GM18508 (cell line): Measurements from ENCODE around the gene MAN2C1.
A peak's percentile ranks its signal among the peaks of the same experiment; 100 is the strongest.
"Not testable (repeated sequence)": the region's sequence is repeated elsewhere in the genome, so short reads cannot be mapped to it uniquely, and the experiment has no call there.

Source experiments
- ATAC-seq: cut with Tn5 transposase; IDR thresholded peaks from one replicate; pipeline ENCODE4 v1.9.1; 2021; ENCODE audit warnings: moderate number of reproducible peaks; ENCODE audit not compliant: insufficient read depth, unreplicated experiment

Gene MAN2C1

DNA sequence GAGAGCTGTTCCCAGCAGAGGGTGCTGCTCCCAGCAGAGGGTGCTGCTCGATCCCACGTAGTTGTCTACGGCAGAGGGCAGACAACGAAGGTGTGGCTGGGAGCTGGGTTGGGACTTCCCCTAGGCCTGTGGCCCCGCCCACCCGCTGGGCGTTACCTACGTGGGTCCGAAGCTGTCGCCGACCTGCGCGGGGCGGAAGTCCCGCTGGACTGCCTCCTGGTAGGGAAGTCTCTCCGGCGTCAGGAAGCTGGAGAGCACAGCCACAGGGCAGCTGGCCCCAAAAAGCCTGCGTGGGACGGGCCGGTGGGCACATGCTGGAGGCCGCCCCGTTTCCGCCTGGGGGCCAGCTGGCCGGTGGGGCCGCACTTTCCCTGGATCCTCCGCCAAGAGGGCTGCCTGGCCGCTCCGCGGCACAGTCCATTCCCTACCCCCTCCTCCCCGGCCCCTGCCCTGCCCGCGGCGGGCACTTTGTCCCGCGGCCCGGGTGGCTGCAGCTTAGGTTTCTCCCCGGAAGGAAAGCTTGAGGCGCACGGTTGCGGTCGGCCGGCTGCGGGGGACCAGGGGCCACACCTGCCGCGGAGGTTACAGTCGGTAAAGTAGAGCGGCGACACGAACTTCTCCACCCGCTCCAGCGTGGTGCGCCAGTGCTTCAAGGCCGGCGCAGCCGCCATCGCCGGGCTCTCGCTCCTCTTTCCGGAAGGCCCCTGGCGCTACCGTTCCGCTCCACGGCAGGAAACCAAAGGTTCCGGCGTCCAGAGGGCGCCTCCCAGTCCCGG is at the start of gene MAN2C1:
TSS of gene MAN2C1 (minus strand) at position 695 of the 776 bp plus-strand sequence. CDS start at position 671, 24 bp downstream.
- ATAC-seq: peak; percentile 80

- no peak for ATAC-seq
Observed at GRCh38 chr15:75416584-75416983, 48.2 kb upstream of the MAN2C1 start.

- no peak for ATAC-seq
Observed at GRCh38 chr15:75410196-75410595, 41.8 kb upstream of the MAN2C1 start.

DNA sequence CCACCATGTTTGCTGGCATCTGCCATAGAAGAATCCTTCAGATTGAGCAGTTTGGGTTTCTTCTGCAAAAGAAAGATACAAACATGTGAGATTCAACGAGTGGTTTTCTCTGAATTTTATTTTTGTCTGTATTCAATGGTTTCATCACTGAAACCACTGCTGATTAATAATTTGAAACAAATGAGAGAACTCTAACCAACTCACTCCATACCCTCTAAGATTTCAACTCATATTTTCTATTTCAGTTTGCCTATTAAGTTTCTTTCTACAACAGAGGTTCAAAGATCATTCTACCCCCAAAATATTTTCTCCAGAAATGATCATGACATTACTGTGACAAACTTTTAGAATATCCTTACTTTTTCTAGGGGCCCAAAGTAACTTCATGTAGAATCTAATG is 38.7 kb upstream of the MAN2C1 start:
- ATAC-seq: no peak

- ATAC-seq: no peak
Observed at GRCh38 chr15:75403892-75404291, 35.5 kb upstream of the MAN2C1 start.

GRCh38 chr15:75397494-75397893 is 29.1 kb upstream of the MAN2C1 start:
- ATAC-seq: no peak

GRCh38 chr15:75389791-75390382 is 21.5 kb upstream of the MAN2C1 start:
- ATAC-seq: no peak

GRCh38 chr15:75383986-75384385 is 15.6 kb upstream of the MAN2C1 start:
- not testable (repeated sequence) for ATAC-seq

DNA sequence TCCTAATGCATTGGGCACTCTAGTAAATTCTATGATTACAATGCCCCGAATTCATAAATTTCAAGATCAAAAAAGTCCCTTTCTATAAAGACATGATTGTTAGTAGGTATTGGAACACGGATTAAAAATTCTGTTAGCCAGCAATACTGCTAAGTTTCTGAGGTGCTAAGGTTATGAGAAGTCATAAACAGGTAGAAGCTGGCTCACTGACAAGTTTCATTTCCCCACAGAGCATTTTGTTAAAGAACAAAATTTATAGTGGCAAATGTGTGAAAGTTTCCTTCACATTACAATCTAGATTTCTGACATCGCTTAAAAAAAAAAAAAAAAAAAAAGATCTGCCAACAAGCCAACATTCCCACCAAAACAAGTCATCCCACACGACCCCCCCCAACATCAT is 12.4 kb upstream of the MAN2C1 start:
- no peak for ATAC-seq

- no peak for ATAC-seq
Observed at GRCh38 chr15:75371901-75372688, 3.7 kb upstream of the MAN2C1 start.

GRCh38 chr15:75371486-75371885 is 3.1 kb upstream of the MAN2C1 start:
- no peak for ATAC-seq

DNA sequence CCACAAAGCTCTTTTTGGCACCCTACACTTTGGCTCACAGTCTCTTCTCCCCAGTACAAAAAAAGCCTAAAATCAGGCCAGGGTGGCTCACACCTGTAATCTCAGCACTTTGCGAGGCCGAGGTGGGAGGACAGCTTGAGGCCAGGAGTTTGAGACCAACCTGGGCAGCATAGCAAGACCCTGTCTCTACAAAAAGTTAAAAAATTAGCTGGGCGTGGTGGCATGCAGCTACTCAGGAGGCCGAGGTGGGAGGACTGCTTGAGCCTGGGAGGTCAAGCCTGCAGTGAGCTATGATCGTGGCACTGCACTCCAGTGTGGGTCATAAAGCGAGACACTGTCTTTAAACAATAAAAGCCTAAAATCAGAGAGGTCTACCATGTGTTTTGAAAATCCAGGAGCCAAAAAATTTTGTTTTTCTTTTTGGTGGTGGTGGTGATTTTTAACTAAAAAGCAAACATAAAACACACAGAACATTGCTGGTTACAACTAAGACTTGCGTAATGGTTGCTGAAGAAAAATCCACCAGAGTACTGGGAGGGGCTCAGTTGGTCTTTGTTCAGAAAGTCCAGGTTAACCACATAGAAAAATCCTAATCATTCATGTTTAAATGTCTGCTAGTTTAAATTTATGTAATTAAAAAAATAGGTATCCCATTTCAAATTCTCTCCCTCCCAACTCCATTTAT is 1.6 kb upstream of the MAN2C1 start:
- ATAC-seq: no peak

DNA sequence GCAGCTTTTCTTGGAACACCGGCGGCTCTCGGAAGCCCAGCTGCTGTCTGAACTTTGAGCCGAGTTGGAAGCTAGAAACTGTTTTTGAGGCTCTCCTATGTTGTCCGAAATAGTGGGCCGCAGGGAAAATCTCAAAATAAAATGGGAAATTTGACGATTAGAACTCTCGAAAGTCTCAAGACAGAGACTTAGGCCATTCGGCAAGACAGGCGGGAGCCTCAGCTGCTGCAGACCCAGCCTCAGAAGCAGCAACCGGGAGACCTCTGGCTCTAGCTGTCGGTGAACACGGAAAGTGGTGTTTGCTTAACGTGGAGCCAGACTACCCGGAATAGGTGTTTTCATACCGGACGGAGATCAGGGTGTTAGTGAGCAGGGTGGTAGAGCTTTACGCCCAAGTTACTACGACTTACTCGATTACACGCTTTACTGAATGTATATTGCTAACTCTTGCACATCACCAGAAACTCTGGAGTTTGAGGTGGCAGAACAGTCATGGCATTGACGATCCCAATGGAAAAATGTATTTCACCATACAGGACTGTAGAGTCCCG is 357 bp upstream of the MAN2C1 start:
- ATAC-seq: no peak

DNA sequence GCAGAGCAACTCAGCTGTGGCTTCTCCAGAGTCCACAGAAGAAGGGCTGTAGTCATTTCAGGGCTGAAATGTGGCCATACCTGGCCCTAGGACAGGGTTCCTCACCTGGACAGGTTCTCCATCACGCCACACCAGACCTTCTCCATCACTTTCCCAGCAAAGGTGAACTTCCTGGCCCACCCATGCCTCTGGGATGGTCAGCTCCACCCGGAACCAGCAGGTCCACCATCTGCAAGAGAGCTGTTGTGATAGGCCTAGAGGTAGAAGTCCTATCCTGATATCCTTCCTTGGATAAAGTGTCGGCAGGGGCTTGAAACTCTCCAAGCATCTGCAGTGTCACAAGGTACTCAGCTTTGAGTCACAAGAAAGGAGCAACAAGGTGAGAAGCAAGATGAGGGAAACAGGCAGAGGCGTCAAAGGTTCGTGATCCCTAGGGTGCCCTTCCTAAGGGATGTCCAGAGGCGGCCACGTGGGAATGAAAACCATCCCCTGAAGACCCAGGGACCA is 948 bp downstream of the MAN2C1 start:
- no peak for ATAC-seq

DNA sequence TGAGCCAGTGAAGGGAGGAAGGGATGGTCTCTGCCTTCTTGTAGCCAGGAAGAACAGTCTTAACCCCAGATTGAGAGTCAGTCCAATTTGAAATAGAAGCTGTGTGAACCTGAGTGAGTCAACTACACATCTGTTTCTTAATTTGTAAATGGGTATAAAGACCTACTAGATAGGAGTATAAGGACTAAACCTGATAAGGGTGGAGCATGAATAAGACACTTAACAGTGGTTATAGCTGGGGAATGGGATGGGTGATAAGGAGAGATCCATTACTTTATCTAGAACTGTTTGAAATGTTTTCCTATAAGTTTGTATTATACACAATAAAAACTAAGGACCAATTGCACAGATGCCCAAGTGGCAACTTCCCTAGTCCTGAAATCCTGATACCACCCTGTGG is 1.4 kb downstream of the MAN2C1 start:
- ATAC-seq: no peak

DNA sequence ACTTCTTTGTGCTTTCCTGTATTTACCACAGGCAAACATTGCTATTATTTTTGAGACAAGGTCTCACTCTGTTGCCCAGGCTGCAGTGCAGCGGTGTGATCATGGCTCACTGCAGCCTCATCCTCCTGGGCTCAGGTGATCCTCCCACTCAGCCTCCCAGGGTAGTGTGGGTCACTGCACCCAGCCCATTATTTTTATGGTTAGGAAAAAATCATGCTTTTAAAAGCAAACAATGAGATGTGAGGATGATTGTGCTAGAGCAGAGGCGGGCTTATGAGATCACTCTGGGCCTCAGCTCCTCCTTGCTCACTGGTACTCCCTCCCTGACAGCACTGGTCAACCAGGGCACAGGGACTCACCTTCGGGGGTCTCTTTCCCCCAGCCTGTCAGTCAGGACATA is 2.2 kb downstream of the MAN2C1 start:
- no peak for ATAC-seq

- ATAC-seq: no peak
Observed at GRCh38 chr15:75364881-75365280, 3.5 kb downstream of the MAN2C1 start.

DNA sequence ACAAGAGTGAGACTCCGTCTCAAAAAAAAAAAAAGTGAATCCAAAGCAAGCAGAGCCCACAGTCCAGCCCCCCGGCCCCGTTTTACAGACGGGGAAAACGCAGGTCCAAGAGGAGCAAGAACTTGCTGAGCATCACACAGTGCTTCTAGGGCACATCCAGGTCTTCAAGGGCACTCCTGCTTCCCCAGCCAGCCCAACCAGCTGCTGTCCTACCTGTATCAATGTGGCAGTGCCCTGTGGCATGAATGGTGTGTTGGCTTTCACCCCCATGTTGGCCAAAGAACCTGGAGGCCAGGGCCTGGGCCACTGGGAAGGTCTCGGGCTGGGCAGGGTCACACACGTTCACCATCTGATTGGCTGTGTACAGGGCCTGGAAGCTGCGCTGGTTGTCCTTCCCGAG is 4.6 kb downstream of the MAN2C1 start:
- no peak for ATAC-seq

DNA sequence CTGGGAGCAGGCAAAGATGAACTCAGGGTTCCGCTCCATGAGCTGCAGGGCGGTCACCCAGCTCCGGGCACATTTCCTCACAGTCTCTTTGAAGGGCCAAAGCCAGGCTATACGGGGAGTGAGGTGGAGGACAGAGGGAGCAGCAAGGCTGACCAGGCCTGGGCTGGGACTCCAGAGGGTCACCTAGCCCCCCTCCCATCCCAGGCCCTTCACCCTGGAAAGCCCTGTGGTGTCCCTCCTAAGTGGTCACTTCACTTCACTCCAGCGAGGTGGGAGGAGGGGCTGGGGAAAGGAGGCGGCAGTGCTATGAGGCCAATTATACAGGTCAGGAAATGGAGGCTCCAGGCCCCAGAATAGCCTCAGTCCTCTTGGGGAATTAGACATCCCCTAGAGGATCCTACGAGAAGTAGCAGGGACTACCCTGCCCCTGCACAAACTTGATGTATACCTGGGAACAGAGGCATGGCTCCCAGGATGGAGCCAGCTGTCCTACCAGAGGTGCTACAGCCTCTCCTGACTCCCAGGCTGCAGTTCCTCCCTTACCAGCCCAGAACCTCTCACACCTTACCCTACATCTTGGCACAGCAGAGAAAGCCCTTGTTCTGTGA is 5.7 kb downstream of the MAN2C1 start:
- ATAC-seq: no peak
